ENCODE measurements around the gene SENP6. TPM values are rescaled to one million over a fixed set of nuclear protein-coding genes. Genes with fewer than 3 reads are reported as not detected.

SENP6 gene, protein sequence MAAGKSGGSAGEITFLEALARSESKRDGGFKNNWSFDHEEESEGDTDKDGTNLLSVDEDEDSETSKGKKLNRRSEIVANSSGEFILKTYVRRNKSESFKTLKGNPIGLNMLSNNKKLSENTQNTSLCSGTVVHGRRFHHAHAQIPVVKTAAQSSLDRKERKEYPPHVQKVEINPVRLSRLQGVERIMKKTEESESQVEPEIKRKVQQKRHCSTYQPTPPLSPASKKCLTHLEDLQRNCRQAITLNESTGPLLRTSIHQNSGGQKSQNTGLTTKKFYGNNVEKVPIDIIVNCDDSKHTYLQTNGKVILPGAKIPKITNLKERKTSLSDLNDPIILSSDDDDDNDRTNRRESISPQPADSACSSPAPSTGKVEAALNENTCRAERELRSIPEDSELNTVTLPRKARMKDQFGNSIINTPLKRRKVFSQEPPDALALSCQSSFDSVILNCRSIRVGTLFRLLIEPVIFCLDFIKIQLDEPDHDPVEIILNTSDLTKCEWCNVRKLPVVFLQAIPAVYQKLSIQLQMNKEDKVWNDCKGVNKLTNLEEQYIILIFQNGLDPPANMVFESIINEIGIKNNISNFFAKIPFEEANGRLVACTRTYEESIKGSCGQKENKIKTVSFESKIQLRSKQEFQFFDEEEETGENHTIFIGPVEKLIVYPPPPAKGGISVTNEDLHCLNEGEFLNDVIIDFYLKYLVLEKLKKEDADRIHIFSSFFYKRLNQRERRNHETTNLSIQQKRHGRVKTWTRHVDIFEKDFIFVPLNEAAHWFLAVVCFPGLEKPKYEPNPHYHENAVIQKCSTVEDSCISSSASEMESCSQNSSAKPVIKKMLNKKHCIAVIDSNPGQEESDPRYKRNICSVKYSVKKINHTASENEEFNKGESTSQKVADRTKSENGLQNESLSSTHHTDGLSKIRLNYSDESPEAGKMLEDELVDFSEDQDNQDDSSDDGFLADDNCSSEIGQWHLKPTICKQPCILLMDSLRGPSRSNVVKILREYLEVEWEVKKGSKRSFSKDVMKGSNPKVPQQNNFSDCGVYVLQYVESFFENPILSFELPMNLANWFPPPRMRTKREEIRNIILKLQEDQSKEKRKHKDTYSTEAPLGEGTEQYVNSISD
- polyA plus RNA-seq (2012; ENCODE audit: insufficient read length, low read depth), result 31.9 TPM

GRCh38 chr6:75601304-75602245 lies at the start of gene SENP6:
TSS of gene SENP6 (plus strand) at chr6:75601880. CDS start at chr6:75602525, 645 bp downstream.
- 0 out of 2 replicates have a peak, but pooled peaks have one; percentile 12 for TF ChIP-seq SIN3A (IDR thresholded peaks at IDR 0.05; ENCODE audit: borderline replicate concordance, insufficient read depth, low read length)
- TF ChIP-seq FOXP2 (optimal IDR thresholded peaks at IDR 0.05; ENCODE audit: borderline replicate concordance, extremely low read depth, extremely low read length, insufficient read depth), result peak; percentile 61
- TF ChIP-seq REST (IDR thresholded peaks at IDR 0.05; ENCODE audit: insufficient read depth in 1 of 2, low read depth in 2 of 2, low read length in 2 of 2), result no peak; a peak in 1 of 4 replicates
- TF ChIP-seq POLR2AphosphoS5 (IDR thresholded peaks at IDR 0.05; ENCODE audit: low read depth, low read length), result peak; percentile 87
- 0 out of 2 replicates have a peak, but pooled peaks have one; percentile 78 for TF ChIP-seq TAF1 (IDR thresholded peaks at IDR 0.05; ENCODE audit: borderline replicate concordance, insufficient read depth, low read length)

DNA sequence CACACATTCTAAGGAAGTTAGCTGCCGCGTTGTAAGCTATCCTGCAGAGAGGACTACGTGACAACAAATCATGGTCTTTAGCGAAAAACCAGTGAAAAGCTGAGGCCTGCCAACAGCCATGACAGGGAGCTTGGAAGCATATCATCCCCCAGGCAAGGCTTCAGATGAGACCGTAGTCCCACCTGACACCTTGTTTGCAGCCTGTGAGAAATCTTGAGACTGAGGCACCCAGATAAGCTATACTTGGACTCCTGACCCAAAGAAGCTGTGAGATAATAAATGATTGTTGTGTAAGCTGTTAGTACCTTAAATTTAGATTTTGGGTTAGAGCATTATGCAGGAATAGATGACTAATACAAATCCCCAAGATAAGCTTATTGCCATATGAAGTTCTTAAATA lies 45.4 kb upstream of the SENP6 start:
- no peak for TF ChIP-seq POLR2AphosphoS5 (IDR thresholded peaks at IDR 0.05; ENCODE audit: low read depth, low read length)
- no peak for TF ChIP-seq FOXP2 (optimal IDR thresholded peaks at IDR 0.05; ENCODE audit: borderline replicate concordance, extremely low read depth, extremely low read length, insufficient read depth)
- no peak for TF ChIP-seq SIN3A (IDR thresholded peaks at IDR 0.05; ENCODE audit: borderline replicate concordance, insufficient read depth, low read length)
- no peak for TF ChIP-seq TAF1 (IDR thresholded peaks at IDR 0.05; ENCODE audit: borderline replicate concordance, insufficient read depth, low read length)

DNA sequence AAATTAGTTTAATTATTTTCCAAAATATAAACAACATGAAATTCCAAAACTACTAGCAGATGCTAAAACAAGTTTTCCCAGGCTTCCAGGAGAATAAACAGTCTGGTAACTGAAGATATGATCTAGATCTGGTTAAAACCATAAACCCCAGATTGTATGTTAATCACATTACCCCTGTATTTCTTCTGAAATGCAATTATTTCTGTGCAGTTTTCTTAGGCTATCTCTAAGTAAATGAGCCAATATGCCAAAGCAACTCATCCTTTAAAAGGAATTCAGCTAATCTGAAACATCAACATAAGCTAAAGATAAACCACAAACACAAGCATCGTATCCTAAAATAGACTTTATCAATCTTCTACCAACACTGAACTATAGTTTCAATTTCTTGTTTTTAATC lies 44.6 kb upstream of the SENP6 start:
- TF ChIP-seq REST (IDR thresholded peaks at IDR 0.05; ENCODE audit: insufficient read depth in 1 of 2, low read depth in 2 of 2, low read length in 2 of 2) (no peak), POLR2AphosphoS5 (IDR thresholded peaks at IDR 0.05; ENCODE audit: low read depth, low read length) (no peak), TAF1 (IDR thresholded peaks at IDR 0.05; ENCODE audit: borderline replicate concordance, insufficient read depth, low read length) (no peak), SIN3A (IDR thresholded peaks at IDR 0.05; ENCODE audit: borderline replicate concordance, insufficient read depth, low read length) (no peak), FOXP2 (optimal IDR thresholded peaks at IDR 0.05; ENCODE audit: borderline replicate concordance, extremely low read depth, extremely low read length, insufficient read depth) (no peak)

- TF ChIP-seq REST (IDR thresholded peaks at IDR 0.05; ENCODE audit: insufficient read depth in 1 of 2, low read depth in 2 of 2, low read length in 2 of 2) (no peak), POLR2AphosphoS5 (IDR thresholded peaks at IDR 0.05; ENCODE audit: low read depth, low read length) (no peak), SIN3A (IDR thresholded peaks at IDR 0.05; ENCODE audit: borderline replicate concordance, insufficient read depth, low read length) (no peak), TAF1 (IDR thresholded peaks at IDR 0.05; ENCODE audit: borderline replicate concordance, insufficient read depth, low read length) (no peak), FOXP2 (optimal IDR thresholded peaks at IDR 0.05; ENCODE audit: borderline replicate concordance, extremely low read depth, extremely low read length, insufficient read depth) (no peak)
Observed at GRCh38 chr6:75563032-75563431, 38.6 kb upstream of the SENP6 start.

Measured in PFSK-1 (cell line).